ENCODE data around the gene DBF4B.

- TF ChIP-seq FOXM1 (IDR thresholded peaks at IDR 0.05; ENCODE audit: borderline replicate concordance) (no peak), FOXA1 (IDR thresholded peaks at IDR 0.05) (no peak), HDGF (IDR thresholded peaks at IDR 0.05; ENCODE audit: borderline replicate concordance) (no peak), SUZ12 (IDR thresholded peaks at IDR 0.05) (no peak), SP1 (IDR thresholded peaks at IDR 0.05) (no peak), L3MBTL2 (conservative IDR thresholded peaks at IDR 0.05) (no peak), FOXK2 (IDR thresholded peaks at IDR 0.05) (no peak), BHLHE40 (IDR thresholded peaks at IDR 0.05; ENCODE audit: borderline replicate concordance) (no peak), ZNF384 (IDR thresholded peaks at IDR 0.05) (no peak)
These were observed 73.9 kb downstream of the DBF4B start for GRCh38 chr17:44782326-44782850.

Measured in HEK293T (cell line).